Type B pancreatic cell (in vitro differentiated cells): ENCODE measurements around the gene TPO. TPM values are rescaled to one million over a fixed set of nuclear protein-coding genes. Genes with fewer than 3 reads are reported as not detected.
"Not testable (repeated sequence)": the region's sequence is repeated elsewhere in the genome, so short reads cannot be mapped to it uniquely, and the experiment has no call there.

ENCODE experiments used
- DNase-seq: peaks from one replicate; pipeline ENCODE4 v3.0.0; 2021; ENCODE audit warnings: mixed read lengths; ENCODE audit not compliant: unreplicated experiment; ENCODE audit errors: extremely low spot score
- H3K27ac Mint-ChIP-seq: 2 replicates; pipeline ENCODE4 v1.8.0; 2021; ENCODE audit warnings: mild to moderate bottlenecking, mixed read lengths
- H3K27me3 Mint-ChIP-seq: 2 replicates; pipeline ENCODE4 v1.8.0; 2021; ENCODE audit warnings: mixed read lengths
- H3K36me3 Mint-ChIP-seq: 2 replicates; pipeline ENCODE4 v1.8.0; 2021; ENCODE audit warnings: mixed read lengths
- H3K4me1 Mint-ChIP-seq: one replicate; pipeline ENCODE4 v1.8.0; 2021; ENCODE audit warnings: mixed read lengths; ENCODE audit not compliant: unreplicated experiment
- H3K4me3 Mint-ChIP-seq: 2 replicates; pipeline ENCODE4 v1.8.0; 2021; ENCODE audit warnings: mild to moderate bottlenecking, mixed read lengths
- H3K9me3 Mint-ChIP-seq: 2 replicates; pipeline ENCODE4 v1.8.0; 2021; ENCODE audit warnings: mixed read lengths
- total RNA-seq: library from RNA; stranded (reverse); gene quantifications from 2 replicates; pipeline ENCODE4 v1.2.1, GENCODE V29; 2021; ENCODE audit warnings: low replicate concordance
- TF ChIP-seq, protein P1 (sequence below): fragments of 200-600 bp; sonication (generic); conservative IDR thresholded peaks from 2 replicates; pipeline ENCODE4 v1.5.0; 2021; ENCODE audit warnings: antibody characterized with exemption, mild to moderate bottlenecking

TPO gene
- total RNA-seq, 1 donor from 2014 or later = not detected

GRCh38 chr2:1486670-1487069 is 73.4 kb downstream of the TPO start:
- no peaks in the 10 kb centered on the region for H3K9me3 Mint-ChIP-seq
- H3K4me1 Mint-ChIP-seq = no peaks in the 10 kb centered on the region
- no peak for DNase-seq
- H3K36me3 Mint-ChIP-seq = no peaks in the 10 kb centered on the region
- H3K27me3 Mint-ChIP-seq = no peaks in the 10 kb centered on the region
- no peak overlapping the region for H3K4me3 Mint-ChIP-seq
- TF ChIP-seq, protein P1, sequence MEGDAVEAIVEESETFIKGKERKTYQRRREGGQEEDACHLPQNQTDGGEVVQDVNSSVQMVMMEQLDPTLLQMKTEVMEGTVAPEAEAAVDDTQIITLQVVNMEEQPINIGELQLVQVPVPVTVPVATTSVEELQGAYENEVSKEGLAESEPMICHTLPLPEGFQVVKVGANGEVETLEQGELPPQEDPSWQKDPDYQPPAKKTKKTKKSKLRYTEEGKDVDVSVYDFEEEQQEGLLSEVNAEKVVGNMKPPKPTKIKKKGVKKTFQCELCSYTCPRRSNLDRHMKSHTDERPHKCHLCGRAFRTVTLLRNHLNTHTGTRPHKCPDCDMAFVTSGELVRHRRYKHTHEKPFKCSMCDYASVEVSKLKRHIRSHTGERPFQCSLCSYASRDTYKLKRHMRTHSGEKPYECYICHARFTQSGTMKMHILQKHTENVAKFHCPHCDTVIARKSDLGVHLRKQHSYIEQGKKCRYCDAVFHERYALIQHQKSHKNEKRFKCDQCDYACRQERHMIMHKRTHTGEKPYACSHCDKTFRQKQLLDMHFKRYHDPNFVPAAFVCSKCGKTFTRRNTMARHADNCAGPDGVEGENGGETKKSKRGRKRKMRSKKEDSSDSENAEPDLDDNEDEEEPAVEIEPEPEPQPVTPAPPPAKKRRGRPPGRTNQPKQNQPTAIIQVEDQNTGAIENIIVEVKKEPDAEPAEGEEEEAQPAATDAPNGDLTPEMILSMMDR = no peak
- no peak overlapping the region for H3K27ac Mint-ChIP-seq

DNA sequence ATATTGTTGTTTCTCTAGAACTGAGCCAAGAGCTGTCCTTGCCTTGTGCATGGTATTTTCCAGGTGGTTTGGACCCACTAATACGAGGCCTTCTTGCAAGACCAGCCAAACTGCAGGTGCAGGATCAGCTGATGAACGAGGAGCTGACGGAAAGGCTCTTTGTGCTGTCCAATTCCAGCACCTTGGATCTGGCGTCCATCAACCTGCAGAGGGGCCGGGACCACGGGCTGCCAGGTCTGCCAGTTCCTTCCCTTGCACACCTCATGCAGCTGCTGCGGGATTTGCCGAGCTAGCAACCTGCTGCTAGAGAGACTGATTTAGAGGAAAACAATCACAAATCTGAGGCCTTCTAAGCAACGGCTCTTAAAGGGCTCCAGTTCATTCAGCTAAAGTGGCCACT is 74.5 kb downstream of the TPO start:
- no peak overlapping the region for H3K27ac Mint-ChIP-seq
- H3K9me3 Mint-ChIP-seq = no peaks in the 10 kb centered on the region
- TF ChIP-seq, protein P1 = no peak
- no peak for DNase-seq
- H3K27me3 Mint-ChIP-seq = peaks cover 5% of the 10 kb centered on the region
- no peak overlapping the region for H3K4me3 Mint-ChIP-seq
- H3K36me3 Mint-ChIP-seq = no peaks in the 10 kb centered on the region
- H3K4me1 Mint-ChIP-seq = no peaks in the 10 kb centered on the region

GRCh38 chr2:1488181-1488671 is 75.0 kb downstream of the TPO start:
- H3K36me3 Mint-ChIP-seq = no peaks in the 10 kb centered on the region
- peaks cover 5% of the 10 kb centered on the region for H3K27me3 Mint-ChIP-seq
- H3K4me1 Mint-ChIP-seq = no peaks in the 10 kb centered on the region
- H3K4me3 Mint-ChIP-seq = no peak overlapping the region
- H3K9me3 Mint-ChIP-seq = no peaks in the 10 kb centered on the region
- TF ChIP-seq, protein P1 = no peak
- no peak for DNase-seq
- H3K27ac Mint-ChIP-seq = no peak overlapping the region

DNA sequence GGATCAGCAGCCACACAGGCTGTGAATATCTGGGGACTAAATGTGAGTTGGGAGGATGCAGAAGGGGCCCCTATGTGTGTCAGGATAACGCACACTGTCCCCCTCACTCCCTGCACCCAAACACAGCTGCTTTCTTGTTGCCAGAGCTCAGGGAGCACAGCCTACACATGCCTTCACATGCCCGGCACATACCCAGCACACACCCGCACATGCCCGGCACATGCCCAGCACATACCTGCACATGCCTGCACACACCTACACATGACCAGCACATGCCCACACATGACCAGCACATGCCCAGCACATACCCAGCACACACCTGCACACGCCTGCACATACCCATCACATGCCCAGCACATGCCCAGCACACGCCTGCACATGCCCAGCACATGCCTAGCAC is 75.6 kb downstream of the TPO start:
- no peaks in the 10 kb centered on the region for H3K36me3 Mint-ChIP-seq
- H3K9me3 Mint-ChIP-seq = no peaks in the 10 kb centered on the region
- H3K4me3 Mint-ChIP-seq = no peak overlapping the region
- peaks cover 5% of the 10 kb centered on the region for H3K27me3 Mint-ChIP-seq
- DNase-seq = no peak
- TF ChIP-seq, protein P1 = no peak
- H3K4me1 Mint-ChIP-seq = no peaks in the 10 kb centered on the region
- no peak overlapping the region for H3K27ac Mint-ChIP-seq

GRCh38 chr2:1489486-1489885 is 76.2 kb downstream of the TPO start:
- Mint-ChIP-seq H3K27me3 (peaks cover 5% of the 10 kb centered on the region), H3K36me3 (no peaks in the 10 kb centered on the region), H3K4me3 (no peak overlapping the region), H3K9me3 (no peaks in the 10 kb centered on the region), H3K27ac (no peak overlapping the region), H3K4me1 (no peaks in the 10 kb centered on the region)
- no peak for DNase-seq
- TF ChIP-seq, protein P1 = no peak

DNA sequence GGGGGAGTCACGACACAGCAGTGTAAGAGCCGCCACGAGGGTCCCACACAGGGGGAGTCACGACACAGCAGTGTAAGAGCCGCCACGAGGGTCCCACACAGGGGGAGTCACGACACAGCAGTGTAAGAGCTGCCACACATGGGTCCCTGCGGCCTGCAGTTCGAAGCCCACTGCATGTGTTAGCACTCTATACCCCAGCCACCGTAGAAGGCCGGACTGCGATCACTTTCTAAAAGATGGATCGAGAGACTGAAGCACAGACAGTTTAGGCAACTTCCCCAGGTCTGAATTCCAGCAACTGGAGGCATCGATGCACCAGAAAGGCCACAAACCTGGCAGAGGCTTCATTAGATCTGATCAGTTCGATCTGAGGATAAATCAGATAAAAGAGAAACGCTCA is 77.1 kb downstream of the TPO start:
- DNase-seq = peak; percentile 31
- H3K4me3 Mint-ChIP-seq, H3K27me3 Mint-ChIP-seq, H3K27ac Mint-ChIP-seq, H3K4me1 Mint-ChIP-seq, H3K36me3 Mint-ChIP-seq, H3K9me3 Mint-ChIP-seq: not testable (repeated sequence)
